Transverse colon (tissue), 4 donors: Measurements from ENCODE around the gene ARRDC2.

Experiments
- CTCF ChIP-seq, 5 experiments: fragments of 200-600 bp in 3 of 5; fragments of 450-650 bp in 2 of 5; sonication (generic) in 3 of 5; IDR thresholded peaks; 1 replicate in 2 of 5; 2 replicates in 3 of 5; pipeline ENCODE4 v1.5.1; 2016 to 2017; ENCODE audit warnings: antibody characterized with exemption in 5 of 5, inconsistent platforms in 3 of 5, mild to moderate bottlenecking in 2 of 5, moderate library complexity in 1 of 5
- EP300 ChIP-seq: sonication (generic); formaldehyde crosslinking; IDR thresholded peaks from one replicate; pipeline ENCODE4 v1.6.1; 2017; ENCODE audit warnings: antibody characterized with exemption, low read depth
- POLR2A ChIP-seq: fragments of 450-650 bp; IDR thresholded peaks from one replicate; pipeline ENCODE4 v1.6.1; 2016; ENCODE audit warnings: antibody characterized with exemption, mild to moderate bottlenecking, moderate library complexity
- POLR2AphosphoS5 ChIP-seq, 3 donors: sonication (generic); formaldehyde crosslinking; IDR thresholded peaks; one replicate each; pipeline ENCODE4 v1.6.1; 2016; ENCODE audit warnings: antibody characterized with exemption in 3 of 3

DNA sequence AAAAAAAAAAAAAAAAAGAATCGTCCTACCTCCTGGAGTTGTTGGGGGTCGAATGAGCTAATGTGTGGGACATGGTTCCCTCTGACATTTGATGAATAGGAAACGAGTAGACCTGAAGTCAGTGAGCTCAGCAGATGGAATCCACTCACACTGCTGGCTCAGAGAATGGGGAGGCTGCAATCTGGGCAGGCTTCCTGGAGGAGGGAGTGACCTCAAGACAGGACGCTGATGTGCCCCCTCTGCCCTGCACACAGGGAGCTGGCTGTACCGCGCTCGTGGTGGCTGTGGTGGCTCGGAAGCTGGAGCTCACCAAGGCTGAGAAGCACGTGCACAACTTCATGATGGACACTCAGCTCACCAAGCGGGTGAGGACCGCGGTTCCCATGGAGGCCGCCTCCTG lies 19.8 kb upstream of the ARRDC2 start:
- no peak for TF ChIP-seq POLR2A
- no peak for TF ChIP-seq CTCF (IDR thresholded peaks at IDR 0.05)
- no peak for TF ChIP-seq EP300
- no peak for TF ChIP-seq POLR2AphosphoS5 (IDR thresholded peaks at IDR 0.05)
